Peyer's patch (tissue), 4 donors: ENCODE results near the gene GREB1L.

Experiments
- CTCF ChIP-seq, 6 experiments: fragments of 450-650 bp in 4 of 6; fragments of 200-600 bp in 2 of 6; sonication (generic) in 1 of 6; IDR thresholded peaks; one replicate each; pipeline ENCODE4 v1.5.1; 2017 to 2019; ENCODE audit warnings: antibody characterized with exemption in 6 of 6, mild to moderate bottlenecking in 3 of 6, moderate library complexity in 1 of 6
- POLR2A ChIP-seq, 2 donors: fragments of 450-650 bp; IDR thresholded peaks; one replicate each; pipeline ENCODE4 v1.5.1; 2017; ENCODE audit warnings: antibody characterized with exemption in 2 of 2, mild to moderate bottlenecking in 2 of 2, moderate library complexity in 2 of 2

DNA sequence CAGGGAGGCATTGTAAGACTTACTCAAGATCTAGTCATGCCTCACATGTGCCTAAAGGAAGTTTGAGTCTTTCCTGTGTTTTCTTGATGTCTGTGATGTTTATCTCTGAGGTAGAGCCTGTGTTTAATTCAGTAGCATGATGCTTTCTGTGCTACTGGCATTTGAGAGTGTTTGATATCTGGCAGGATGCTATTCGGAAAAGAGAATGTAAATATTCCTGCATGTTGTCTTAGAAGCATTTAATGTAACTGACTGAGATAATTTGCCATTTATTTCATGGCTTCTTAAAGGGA, 58.8 kb downstream of the GREB1L start:
- no peak for TF ChIP-seq CTCF (IDR thresholded peaks at IDR 0.05)
- no peak for TF ChIP-seq POLR2A (IDR thresholded peaks at IDR 0.05)
